Endothelial cell of umbilical vein (primary cell): ENCODE measurements around the gene STRA8. TPM values are rescaled to one million over a fixed set of nuclear protein-coding genes. Genes with fewer than 3 reads are reported as not detected.

Source experiments
- BruUV-seq: library from RNA; stranded (reverse); fragments of 400-500 nt; replicated peaks from 2 replicates; lab custom pipeline; 2021; lab: Mats Ljungman, UMichigan
- CTCF ChIA-PET: fragments of 300-600, 350-600 bp; sonication (Branson Sonifier 250); formaldehyde crosslinking; loops from one replicate; lab custom pipeline; 2021; ENCODE audit warnings: antibody characterized with exemption, inconsistent platforms; lab: Charles Lee
- POLR2A ChIA-PET: fragments of 300-600, 350-600 bp; sonication (Branson Sonifier 250); formaldehyde crosslinking; loops from one replicate; lab custom pipeline; 2021; ENCODE audit warnings: antibody characterized with exemption, inconsistent platforms; lab: Charles Lee
- DNase-seq: peaks from one replicate; pipeline ENCODE4 v3.0.0-alpha.2; 2011; ENCODE audit warnings: low read depth, low spot score
- FAIRE-seq: peaks from 2 replicates; lab custom pipeline; 2011; peaks lifted over from hg19 to GRCh38; lab: Jason Lieb, UNC
- H2AFZ ChIP-seq: 2 replicates; pipeline ENCODE4 v1.6.0; 2012; ENCODE audit warnings: low read depth, low read length, control low read depth, inconsistent platforms
- H3K27ac ChIP-seq: 2 replicates; pipeline ENCODE4 v1.5.1; 2011; ENCODE audit warnings: low read depth, mild to moderate bottlenecking, control low read depth, low read length, moderate library complexity; ENCODE audit not compliant: insufficient read depth
- H3K27me3 ChIP-seq, 2 experiments: 2 replicates each; pipeline versions ENCODE4 v1.6.0 to v1.6.1; 2011; ENCODE audit warnings: low read length in 2 of 2, mixed read lengths in 1 of 2; ENCODE audit not compliant: control insufficient read depth in 2 of 2, insufficient read depth in 2 of 2
- H3K36me3 ChIP-seq, 2 experiments: 2 replicates in 1 of 2; 3 replicates in 1 of 2; pipeline ENCODE4 v1.5.1; 2011; ENCODE audit warnings: low read length in 2 of 2, mild to moderate bottlenecking in 1 of 2, moderate library complexity in 1 of 2; ENCODE audit not compliant: control insufficient read depth in 2 of 2, insufficient read depth in 2 of 2; ENCODE audit errors: extremely low read depth in 1 of 2
- H3K4me1 ChIP-seq: 3 replicates; pipeline ENCODE4 v1.5.1; 2011; ENCODE audit warnings: mild to moderate bottlenecking, low read length; ENCODE audit not compliant: control insufficient read depth, insufficient read depth; ENCODE audit errors: extremely low read depth
- H3K4me2 ChIP-seq: 2 replicates; pipeline ENCODE4 v1.6.1; 2011; ENCODE audit warnings: low read length, control low read depth, mixed read lengths; ENCODE audit not compliant: insufficient read depth
- H3K4me3 ChIP-seq, 3 experiments: fragments of 200-600 bp in 1 of 3; sonication (generic), shearing (Covaris generic) in 1 of 3; replicated peaks in 1 of 3; 2 replicates each; pipeline ENCODE4 v1.5.1; 2011 to 2016; ENCODE audit warnings: control low read depth in 3 of 3, low read length in 3 of 3, mild to moderate bottlenecking in 2 of 3, inconsistent platforms in 1 of 3, low read depth in 1 of 3, moderate library complexity in 1 of 3; ENCODE audit not compliant: insufficient read depth in 1 of 3
- H3K79me2 ChIP-seq: 2 replicates; pipeline ENCODE4 v1.6.0; 2012; ENCODE audit warnings: low read length, inconsistent platforms; ENCODE audit not compliant: control insufficient read depth, insufficient read depth
- H3K9ac ChIP-seq: replicated peaks from 2 replicates; pipeline ENCODE3; 2011; ENCODE audit warnings: low read length, control low read depth; ENCODE audit not compliant: insufficient read depth; ENCODE audit errors: extremely low read depth
- H3K9me1 ChIP-seq: replicated peaks from 3 replicates; pipeline ENCODE4 v1.6.0; 2011; ENCODE audit warnings: mild to moderate bottlenecking, low read length; ENCODE audit not compliant: control insufficient read depth, insufficient read depth; ENCODE audit errors: extremely low read depth
- H3K9me3 ChIP-seq: replicated peaks from 2 replicates; pipeline ENCODE4 v1.5.1; 2012; ENCODE audit warnings: low read length, inconsistent platforms; ENCODE audit not compliant: control insufficient read depth, insufficient read depth
- H4K20me1 ChIP-seq: replicated peaks from 2 replicates; pipeline ENCODE3; 2011; ENCODE audit warnings: mild to moderate bottlenecking, low read length; ENCODE audit not compliant: control insufficient read depth, insufficient read depth; ENCODE audit errors: extremely low read depth
- CTCF ChIP-seq, 2 donors: IDR thresholded peaks; 1 replicate in 1 of 2; 2 replicates in 1 of 2; pipeline ENCODE4 v1.5.1; 2011; ENCODE audit warnings: low read length in 2 of 2, mild to moderate bottlenecking in 2 of 2, moderate library complexity in 2 of 2, control low read depth in 1 of 2, inconsistent platforms in 1 of 2, low read depth in 1 of 2; ENCODE audit not compliant: insufficient read depth in 1 of 2; ENCODE audit errors: extremely low read depth in 1 of 2
- EZH2 ChIP-seq: IDR thresholded peaks from 2 replicates; pipeline ENCODE4 v1.6.1; 2012; ENCODE audit warnings: borderline replicate concordance, low read depth, mild to moderate bottlenecking, moderate library complexity, low read length, inconsistent platforms; ENCODE audit not compliant: severe bottlenecking
- FOS ChIP-seq: IDR thresholded peaks from 2 replicates; pipeline ENCODE4 v1.6.1; 2011; ENCODE audit warnings: mild to moderate bottlenecking, low read length, moderate library complexity, borderline replicate concordance; ENCODE audit not compliant: insufficient read depth
- GATA2 ChIP-seq: IDR thresholded peaks from 2 replicates; pipeline ENCODE4 v1.7.0; 2011; ENCODE audit warnings: low read depth, mild to moderate bottlenecking, moderate library complexity, mixed read lengths, low read length; ENCODE audit not compliant: insufficient read length, insufficient read depth
- JUN ChIP-seq: IDR thresholded peaks from 2 replicates; pipeline ENCODE4 v1.6.1; 2011; ENCODE audit warnings: borderline replicate concordance, low read depth; ENCODE audit not compliant: insufficient read length, insufficient read depth
- MAX ChIP-seq: IDR thresholded peaks from 2 replicates; pipeline ENCODE4 v1.6.1; 2011; ENCODE audit not compliant: insufficient read depth, insufficient read length
- MYC ChIP-seq: IDR thresholded peaks from one replicate; pipeline ENCODE4 v1.6.1; 2011; ENCODE audit warnings: mild to moderate bottlenecking, low read depth, low read length
- POLR2A ChIP-seq: IDR thresholded peaks from 2 replicates; pipeline ENCODE4 v1.6.1; 2012; ENCODE audit warnings: low read depth, mild to moderate bottlenecking, control low read depth, low read length
- POLR2AphosphoS5 ChIP-seq: IDR thresholded peaks from 2 replicates; pipeline ENCODE4 v1.6.1; 2012; ENCODE audit warnings: low read depth, mild to moderate bottlenecking, control low read depth, low read length, moderate library complexity; ENCODE audit not compliant: insufficient read depth
- dilution Hi-C: fragments of 300-500 bp; cut with MboI; formaldehyde crosslinking; loops from one replicate; pipeline ENCODE4 v1.15.0; 2019; ENCODE audit warnings: low sequenced_read_pairs; ENCODE audit not compliant: extremely low pct_ligation_motif_present
- intact Hi-C: fragments of 100-400 bp; cut with micrococcal nuclease; formaldehyde crosslinking; loops from one replicate; pipeline ENCODE4 v1.10.0; 2022
- polyA plus RNA-seq, 4 experiments: library from polyadenylated mRNA; depleted of rRNA in 3 of 4; stranded (reverse) in 3 of 4; unstranded in 1 of 4; fragments of >200 nt; gene quantifications; 2 replicates each; pipeline versions ENCODE4 v1.2.1 to v1.2.3, GENCODE V29; 2011 to 2012; ENCODE audit warnings: missing spikeins in 1 of 4
- total RNA-seq: library from RNA; stranded (reverse); gene quantifications from 2 replicates; pipeline ENCODE4 v1.2.3, GENCODE V29; 2021

The STRA8 gene
- total and polyA plus RNA-seq, 2 donors (not counting 3 experiments of a cell fraction or from before 2014, with no cell fraction given), result not detected

- Histone ChIP-seq H3K79me2 (no peaks in the 10 kb centered on the region), H3K4me3 (no peak overlapping the region), H3K9me3 (no peaks in the 10 kb centered on the region), H3K9ac (no peak overlapping the region), H4K20me1 (no peaks in the 10 kb centered on the region), H3K9me1 (no peaks in the 10 kb centered on the region), H3K4me1 (peaks cover 22% of the 10 kb centered on the region), H2AFZ (peak overlapping the region; percentile 19), H3K36me3 (no peaks in the 10 kb centered on the region), H3K27ac (peak overlapping the region; percentile 100), H3K4me2 (no peak overlapping the region), H3K27me3 (no peaks in the 10 kb centered on the region)
- BruUV-seq, result no TSS peak
- intact Hi-C loops, result no loop called here
- dilution Hi-C loops, result no loop called here
- DNase-seq, result no peak
- ChIA-PET POLR2A (no interaction called here), CTCF (interaction anchor here (1.2 to 1.4 kb wide), 2 partner anchors 16 to 31 kb away, joined by 3 to 4 read pairs; no protein-coding TSS in a partner anchor)
- no peak for FAIRE-seq
- no peak for TF ChIP-seq GATA2
- TF ChIP-seq MYC, result no peak
- no peak for TF ChIP-seq POLR2AphosphoS5
These were observed 57.0 kb downstream of the STRA8 start for GRCh38 chr7:135290594-135290993.

- Histone ChIP-seq H3K36me3 (no peaks in the 10 kb centered on the region), H3K4me2 (no peak overlapping the region), H3K4me1 (peaks cover 22% of the 10 kb centered on the region), H3K9me3 (no peaks in the 10 kb centered on the region), H2AFZ (no peak overlapping the region), H3K27ac (peak overlapping the region; percentile 100), H3K4me3 (no peak overlapping the region), H3K79me2 (no peaks in the 10 kb centered on the region), H3K9ac (peak overlapping the region; percentile 69), H3K27me3 (no peaks in the 10 kb centered on the region), H3K9me1 (no peaks in the 10 kb centered on the region), H4K20me1 (no peaks in the 10 kb centered on the region)
- DNase-seq, result peak; percentile 97
- intact Hi-C loops (loop anchor here (2.0 kb wide), 2 partner anchors 29 to 43 kb away; no protein-coding TSS in a partner anchor), dilution Hi-C loops (no loop called here)
- CTCF ChIA-PET, result interaction anchor here (1.0 to 2.4 kb wide), 5 partner anchors 11 to 267 kb away, joined by 3 to 10 read pairs (median 4); no protein-coding TSS in a partner anchor
- POLR2A ChIA-PET, result no interaction called here
- FAIRE-seq, result peak; percentile 99
- no TSS peak for BruUV-seq
- TF ChIP-seq MYC (peak; percentile 7), POLR2AphosphoS5 (peak; percentile 91), POLR2A (peak; percentile 73), JUN (peak; percentile 95), EZH2 (no peak), GATA2 (peak; percentile 89), CTCF (IDR thresholded peaks at IDR 0.05; ENCODE audit: extremely low read depth in 1 of 2, insufficient read depth in 1 of 2, low read depth in 1 of 2, low read length in 2 of 2) (no peak), MAX (peak; percentile 40), FOS (peak; percentile 98)
These were observed 58.2 kb downstream of the STRA8 start for GRCh38 chr7:135291809-135292253.
